ENCODE data around the gene DGLUCY.

The DGLUCY gene

DNA sequence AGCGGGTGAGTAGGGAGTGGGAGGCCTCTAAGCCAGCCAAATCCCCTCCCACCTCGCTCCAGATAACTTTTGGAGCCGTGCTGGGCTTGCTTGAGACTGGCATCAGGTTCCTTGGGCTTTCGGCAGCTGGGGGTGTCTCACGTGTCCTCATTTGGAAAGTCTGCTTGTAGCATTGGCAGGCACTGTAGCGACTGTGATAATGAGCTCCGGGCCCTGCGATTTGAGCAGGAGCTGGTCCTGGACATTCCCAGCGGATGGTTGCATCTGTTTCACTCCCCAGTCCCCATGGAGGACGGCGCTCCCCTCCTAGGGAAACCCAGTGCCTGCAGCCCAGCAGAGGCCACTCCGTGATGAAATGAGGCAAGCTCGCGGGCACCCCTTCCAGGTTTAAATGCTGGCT, 49.4 kb downstream of the DGLUCY start:
- H3K27ac ChIP-seq (ENCODE audit: low read length, poor library complexity, severe bottlenecking) = no peak overlapping the region
- no peak overlapping the region for H3K9ac ChIP-seq (ENCODE audit: low read length)
- no peak overlapping the region for H3K23ac ChIP-seq (ENCODE audit: low read length in 2 of 2)
- H3K4ac ChIP-seq (ENCODE audit: low read depth in 1 of 2, low read length in 2 of 2) = no peak overlapping the region
- H3K36me3 ChIP-seq (ENCODE audit: control insufficient read depth in 1 of 2, insufficient read depth in 2 of 2, low read depth in 1 of 2, low read length in 2 of 2) = peaks cover 49 to 86% of the 10 kb centered on the region in 2 experiments
- no peaks in the 10 kb centered on the region for H3K4me1 ChIP-seq (ENCODE audit: control insufficient read depth, insufficient read depth, low read depth, low read length)
- H2BK120ac ChIP-seq (ENCODE audit: low read depth, low read length) = no peak overlapping the region
- no peaks in the 10 kb centered on the region for H3K79me1 ChIP-seq (replicated peaks; ENCODE audit: low read length, poor library complexity, severe bottlenecking)
- H2AK5ac ChIP-seq (ENCODE audit: low read length, severe bottlenecking) = no peak overlapping the region
- H3K14ac ChIP-seq (ENCODE audit: low read length in 2 of 2) = no peak overlapping the region
- H3K9me3 ChIP-seq (ENCODE audit: control insufficient read depth, low read length) = no peaks in the 10 kb centered on the region
- H3K4me3 ChIP-seq (ENCODE audit: insufficient read depth in 1 of 2, low read depth in 1 of 2, low read length in 2 of 2) = no peak overlapping the region
- no peak overlapping the region for H3K4me2 ChIP-seq (ENCODE audit: low read length, poor library complexity, severe bottlenecking)
- H2BK15ac ChIP-seq (ENCODE audit: low read depth, poor library complexity, severe bottlenecking) = no peak overlapping the region
- no peak overlapping the region for H3K18ac ChIP-seq (ENCODE audit: low read depth in 1 of 2, low read length in 2 of 2)
- no peak overlapping the region for H4K91ac ChIP-seq (ENCODE audit: low read length)
- WGBS = 91% methylated on average over 14 of the region's 14 CpGs
- H4K8ac ChIP-seq (ENCODE audit: low read length) = no peak overlapping the region
- no peak overlapping the region for H2AFZ ChIP-seq (ENCODE audit: low read depth, low read length)
- H2BK12ac ChIP-seq (ENCODE audit: low read length in 2 of 2) = no peak overlapping the region
- no peaks in the 10 kb centered on the region for H3K27me3 ChIP-seq (ENCODE audit: control insufficient read depth in 1 of 2, insufficient read depth in 1 of 2, low read length in 2 of 2)
- DNase-seq = no peak
- H2BK5ac ChIP-seq (ENCODE audit: low read depth, low read length, poor library complexity, severe bottlenecking) = no peak overlapping the region

DNA sequence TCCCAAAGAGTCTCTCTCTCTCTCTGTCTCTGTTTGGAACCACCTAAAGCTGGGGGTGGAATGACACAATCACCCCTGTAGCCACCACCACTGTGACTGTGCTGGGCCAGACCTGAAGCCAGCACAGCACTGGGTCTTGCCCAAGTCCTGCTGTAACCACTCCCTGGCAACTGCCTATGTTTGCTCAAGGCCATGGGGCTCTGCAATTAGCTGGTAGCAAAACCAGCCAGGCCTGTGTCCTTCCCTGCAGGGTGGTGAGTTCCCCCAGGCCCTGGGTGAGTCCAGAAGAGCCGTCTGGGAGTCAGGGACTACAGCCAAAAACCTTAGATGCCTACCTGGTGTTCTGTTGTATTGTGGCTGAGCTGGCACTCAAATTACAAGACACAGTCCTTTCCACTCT, 50.8 kb downstream of the DGLUCY start:
- Histone ChIP-seq H3K23ac (ENCODE audit: low read length in 2 of 2) (no peak overlapping the region), H3K4me3 (ENCODE audit: insufficient read depth in 1 of 2, low read depth in 1 of 2, low read length in 2 of 2) (no peak overlapping the region), H3K36me3 (ENCODE audit: control insufficient read depth in 1 of 2, insufficient read depth in 2 of 2, low read depth in 1 of 2, low read length in 2 of 2) (peaks cover 46 to 85% of the 10 kb centered on the region in 2 experiments), H2AFZ (ENCODE audit: low read depth, low read length) (no peak overlapping the region), H3K14ac (ENCODE audit: low read length in 2 of 2) (no peak overlapping the region), H2BK120ac (ENCODE audit: low read depth, low read length) (no peak overlapping the region), H2BK12ac (ENCODE audit: low read length in 2 of 2) (no peak overlapping the region), H3K9ac (ENCODE audit: low read length) (no peak overlapping the region), H3K4me1 (ENCODE audit: control insufficient read depth, insufficient read depth, low read depth, low read length) (no peaks in the 10 kb centered on the region), H3K27me3 (ENCODE audit: control insufficient read depth in 1 of 2, insufficient read depth in 1 of 2, low read length in 2 of 2) (no peaks in the 10 kb centered on the region), H3K9me3 (ENCODE audit: control insufficient read depth, low read length) (no peaks in the 10 kb centered on the region), H2BK5ac (ENCODE audit: low read depth, low read length, poor library complexity, severe bottlenecking) (no peak overlapping the region), H3K79me1 (replicated peaks; ENCODE audit: low read length, poor library complexity, severe bottlenecking) (no peaks in the 10 kb centered on the region), H3K4ac (ENCODE audit: low read depth in 1 of 2, low read length in 2 of 2) (no peak overlapping the region), H2AK5ac (ENCODE audit: low read length, severe bottlenecking) (no peak overlapping the region), H3K18ac (ENCODE audit: low read depth in 1 of 2, low read length in 2 of 2) (no peak overlapping the region), H3K27ac (ENCODE audit: low read length, poor library complexity, severe bottlenecking) (no peak overlapping the region), H4K91ac (ENCODE audit: low read length) (no peak overlapping the region), H3K4me2 (ENCODE audit: low read length, poor library complexity, severe bottlenecking) (no peak overlapping the region), H2BK15ac (ENCODE audit: low read depth, poor library complexity, severe bottlenecking) (no peak overlapping the region), H4K8ac (ENCODE audit: low read length) (no peak overlapping the region)
- WGBS = 100% methylated on average over 1 of the region's 1 CpG
- DNase-seq = no peak

DNA sequence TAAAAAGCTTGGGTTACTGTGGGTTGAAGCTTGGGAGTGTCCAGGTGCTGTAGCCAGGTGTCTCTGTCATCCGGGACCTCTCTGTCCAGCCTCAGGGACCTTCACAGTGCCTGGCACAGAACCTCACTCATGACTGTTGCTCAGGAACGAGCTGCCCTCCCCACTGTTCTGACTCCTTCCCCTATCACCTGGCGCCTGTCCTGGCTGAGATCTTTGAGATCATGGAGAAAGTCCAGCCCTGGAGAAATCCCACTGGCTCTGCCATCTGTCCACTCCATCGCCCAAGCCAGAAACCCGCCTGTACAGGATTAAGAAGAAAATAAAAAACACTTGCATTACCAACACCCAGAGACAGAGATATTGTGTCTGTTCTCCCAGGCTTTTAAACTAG, 53.5 kb downstream of the DGLUCY start:
- Histone ChIP-seq H3K4ac (ENCODE audit: low read depth in 1 of 2, low read length in 2 of 2) (no peak overlapping the region), H2AFZ (ENCODE audit: low read depth, low read length) (no peak overlapping the region), H2BK5ac (ENCODE audit: low read depth, low read length, poor library complexity, severe bottlenecking) (no peak overlapping the region), H3K27ac (ENCODE audit: low read length, poor library complexity, severe bottlenecking) (no peak overlapping the region), H2AK5ac (ENCODE audit: low read length, severe bottlenecking) (no peak overlapping the region), H3K9me3 (ENCODE audit: control insufficient read depth, low read length) (no peaks in the 10 kb centered on the region), H3K23ac (ENCODE audit: low read length in 2 of 2) (no peak overlapping the region), H3K79me1 (replicated peaks; ENCODE audit: low read length, poor library complexity, severe bottlenecking) (no peaks in the 10 kb centered on the region), H3K27me3 (ENCODE audit: control insufficient read depth in 1 of 2, insufficient read depth in 1 of 2, low read length in 2 of 2) (no peaks in the 10 kb centered on the region), H3K4me1 (ENCODE audit: control insufficient read depth, insufficient read depth, low read depth, low read length) (peaks cover 5% of the 10 kb centered on the region), H3K4me3 (ENCODE audit: insufficient read depth in 1 of 2, low read depth in 1 of 2, low read length in 2 of 2) (no peak overlapping the region), H2BK12ac (ENCODE audit: low read length in 2 of 2) (no peak overlapping the region), H3K14ac (ENCODE audit: low read length in 2 of 2) (no peak overlapping the region), H2BK15ac (ENCODE audit: low read depth, poor library complexity, severe bottlenecking) (no peak overlapping the region), H4K8ac (ENCODE audit: low read length) (no peak overlapping the region), H4K91ac (ENCODE audit: low read length) (no peak overlapping the region), H3K36me3 (ENCODE audit: control insufficient read depth in 1 of 2, insufficient read depth in 2 of 2, low read depth in 1 of 2, low read length in 2 of 2) (peaks cover 42 to 82% of the 10 kb centered on the region in 2 experiments), H3K9ac (ENCODE audit: low read length) (no peak overlapping the region), H2BK120ac (ENCODE audit: low read depth, low read length) (no peak overlapping the region), H3K18ac (ENCODE audit: low read depth in 1 of 2, low read length in 2 of 2) (no peak overlapping the region), H3K4me2 (ENCODE audit: low read length, poor library complexity, severe bottlenecking) (no peak overlapping the region)
- DNase-seq = no peak
- 96% methylated on average over 5 of the region's 5 CpGs for WGBS

DNA sequence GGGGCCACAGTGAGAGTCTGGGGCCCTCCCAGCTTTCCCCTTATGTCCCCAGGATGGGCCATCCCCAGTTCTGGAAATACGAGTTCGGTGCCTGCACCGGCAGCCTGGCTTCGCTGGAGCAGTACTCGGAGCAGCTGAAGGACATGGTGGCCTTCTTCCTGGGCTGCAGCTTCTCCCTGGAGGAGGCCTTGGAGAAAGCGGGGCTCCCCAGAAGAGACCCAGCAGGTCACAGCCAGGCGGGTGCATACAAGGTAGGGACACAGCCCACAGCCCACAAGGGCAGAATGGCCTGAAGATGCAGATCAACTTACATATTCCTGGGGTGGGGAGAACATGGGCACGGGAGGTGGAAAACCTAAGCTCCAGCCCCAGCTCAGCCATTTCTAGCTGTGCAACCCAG, 56.1 kb downstream of the DGLUCY start:
- Histone ChIP-seq H3K27me3 (ENCODE audit: control insufficient read depth in 1 of 2, insufficient read depth in 1 of 2, low read length in 2 of 2) (no peaks in the 10 kb centered on the region), H3K9ac (ENCODE audit: low read length) (peak overlapping the region; percentile 18), H3K4me1 (ENCODE audit: control insufficient read depth, insufficient read depth, low read depth, low read length) (peaks cover 5% of the 10 kb centered on the region), H3K18ac (ENCODE audit: low read depth in 1 of 2, low read length in 2 of 2) (no peak overlapping the region), H2AFZ (ENCODE audit: low read depth, low read length) (no peak overlapping the region), H3K23ac (ENCODE audit: low read length in 2 of 2) (no peak overlapping the region), H2BK120ac (ENCODE audit: low read depth, low read length) (no peak overlapping the region), H3K79me1 (replicated peaks; ENCODE audit: low read length, poor library complexity, severe bottlenecking) (no peaks in the 10 kb centered on the region), H2AK5ac (ENCODE audit: low read length, severe bottlenecking) (no peak overlapping the region), H4K8ac (ENCODE audit: low read length) (no peak overlapping the region), H3K36me3 (ENCODE audit: control insufficient read depth in 1 of 2, insufficient read depth in 2 of 2, low read depth in 1 of 2, low read length in 2 of 2) (peaks cover 33 to 77% of the 10 kb centered on the region in 2 experiments), H3K4me2 (ENCODE audit: low read length, poor library complexity, severe bottlenecking) (no peak overlapping the region), H3K9me3 (ENCODE audit: control insufficient read depth, low read length) (no peaks in the 10 kb centered on the region), H3K27ac (ENCODE audit: low read length, poor library complexity, severe bottlenecking) (no peak overlapping the region), H3K14ac (ENCODE audit: low read length in 2 of 2) (no peak overlapping the region), H2BK12ac (ENCODE audit: low read length in 2 of 2) (no peak overlapping the region), H2BK15ac (ENCODE audit: low read depth, poor library complexity, severe bottlenecking) (no peak overlapping the region), H2BK5ac (ENCODE audit: low read depth, low read length, poor library complexity, severe bottlenecking) (no peak overlapping the region), H4K91ac (ENCODE audit: low read length) (no peak overlapping the region), H3K4me3 (ENCODE audit: insufficient read depth in 1 of 2, low read depth in 1 of 2, low read length in 2 of 2) (no peak overlapping the region), H3K4ac (ENCODE audit: low read depth in 1 of 2, low read length in 2 of 2) (no peak overlapping the region)
- DNase-seq = no peak
- 95% methylated on average over 8 of the region's 8 CpGs for WGBS

All from mesenchymal stem cell (in vitro differentiated cells and primary cell).